ENCODE measurements around the gene SLC17A5.
A peak's percentile ranks its signal among the peaks of the same experiment; 100 is the strongest.

DNA sequence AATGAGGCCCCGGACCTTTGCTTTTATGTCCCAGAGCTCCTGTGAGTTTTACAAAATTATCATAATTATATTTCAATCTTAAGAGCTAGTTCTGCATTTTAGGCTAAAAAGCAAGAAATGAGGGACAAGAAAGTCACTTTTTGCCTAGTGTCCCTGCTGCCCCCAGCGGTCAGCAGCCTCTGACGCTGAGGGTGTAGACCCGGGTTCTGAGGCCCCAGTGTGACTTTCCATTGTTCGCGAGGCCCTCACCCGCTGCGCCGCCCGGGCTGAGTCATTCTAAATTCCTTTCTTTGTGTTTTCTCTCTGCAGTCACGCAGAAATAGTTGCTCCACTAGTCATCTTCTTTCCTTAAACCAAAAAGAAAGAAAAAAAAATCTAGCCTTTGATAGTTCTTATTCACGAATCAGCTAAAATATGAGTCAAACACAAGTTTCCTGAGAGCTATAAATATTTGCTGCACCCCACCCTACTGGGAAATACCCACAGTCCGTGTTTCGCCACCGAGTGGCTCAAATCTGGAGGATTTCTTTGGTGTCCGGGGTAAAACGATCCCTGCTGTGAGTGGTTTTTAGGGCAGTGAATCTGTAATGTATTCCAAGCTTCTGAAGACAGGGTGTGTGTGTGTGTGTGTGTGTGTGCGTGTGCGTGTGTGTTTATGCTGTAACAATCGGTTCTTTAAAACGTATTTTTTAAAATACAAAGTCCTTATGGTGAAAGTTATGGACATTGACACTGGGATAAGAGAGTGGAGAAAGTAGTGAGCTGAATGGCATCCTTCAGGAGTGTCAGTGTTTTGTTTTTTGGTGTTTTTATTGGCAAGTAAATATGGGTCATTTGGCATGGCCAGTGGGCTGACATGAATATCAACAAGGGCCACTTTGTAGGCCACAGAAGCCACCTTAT lies 73.3 kb downstream of the SLC17A5 start:
- TF ChIP-seq, protein P1, sequence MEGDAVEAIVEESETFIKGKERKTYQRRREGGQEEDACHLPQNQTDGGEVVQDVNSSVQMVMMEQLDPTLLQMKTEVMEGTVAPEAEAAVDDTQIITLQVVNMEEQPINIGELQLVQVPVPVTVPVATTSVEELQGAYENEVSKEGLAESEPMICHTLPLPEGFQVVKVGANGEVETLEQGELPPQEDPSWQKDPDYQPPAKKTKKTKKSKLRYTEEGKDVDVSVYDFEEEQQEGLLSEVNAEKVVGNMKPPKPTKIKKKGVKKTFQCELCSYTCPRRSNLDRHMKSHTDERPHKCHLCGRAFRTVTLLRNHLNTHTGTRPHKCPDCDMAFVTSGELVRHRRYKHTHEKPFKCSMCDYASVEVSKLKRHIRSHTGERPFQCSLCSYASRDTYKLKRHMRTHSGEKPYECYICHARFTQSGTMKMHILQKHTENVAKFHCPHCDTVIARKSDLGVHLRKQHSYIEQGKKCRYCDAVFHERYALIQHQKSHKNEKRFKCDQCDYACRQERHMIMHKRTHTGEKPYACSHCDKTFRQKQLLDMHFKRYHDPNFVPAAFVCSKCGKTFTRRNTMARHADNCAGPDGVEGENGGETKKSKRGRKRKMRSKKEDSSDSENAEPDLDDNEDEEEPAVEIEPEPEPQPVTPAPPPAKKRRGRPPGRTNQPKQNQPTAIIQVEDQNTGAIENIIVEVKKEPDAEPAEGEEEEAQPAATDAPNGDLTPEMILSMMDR (IDR thresholded peaks at IDR 0.05) = peak in 5 of 6 experiments; percentile 24 to 50 (median 34)
- TF ChIP-seq POLR2A (IDR thresholded peaks at IDR 0.05) (peak in 2 of 4 donors; percentile 26 to 54), POLR2AphosphoS5 (IDR thresholded peaks at IDR 0.05) (peak; percentile 69 to 78), EP300 (IDR thresholded peaks at IDR 0.05) (peak in 2 of 4 donors; percentile 52 to 88)

Measured in upper lobe of left lung (tissue), 4 donors.